Measurements from ENCODE around the gene MAP3K4.

- TF ChIP-seq CTCF (IDR thresholded peaks at IDR 0.05) (no peak), POLR2A (IDR thresholded peaks at IDR 0.05) (no peak)
These were observed 74.9 kb downstream of the MAP3K4 start for GRCh38 chr6:161066511-161066910.
